Mesendoderm (in vitro differentiated cells): ENCODE data around the gene RALGAPB.
A peak's percentile ranks its signal among the peaks of the same experiment; 100 is the strongest.

Experiments used
- DNase-seq: peaks from one replicate; pipeline ENCODE4 v3.0.0; 2013
- H2AK5ac ChIP-seq: 2 replicates; pipeline ENCODE4 v1.6.1; 2013; ENCODE audit warnings: low read length, inconsistent platforms
- H2BK120ac ChIP-seq: 2 replicates; pipeline ENCODE4 v1.6.1; 2013; ENCODE audit warnings: low read depth, mild to moderate bottlenecking, low read length, moderate library complexity, mixed read lengths
- H2BK15ac ChIP-seq: replicated peaks from 2 replicates; pipeline ENCODE4 v1.6.1; 2013; ENCODE audit warnings: low read depth, mild to moderate bottlenecking, moderate library complexity
- H2BK5ac ChIP-seq: 2 replicates; pipeline ENCODE4 v1.6.1; 2013; ENCODE audit warnings: low read length, inconsistent platforms
- H3K18ac ChIP-seq: 2 replicates; pipeline ENCODE4 v1.6.1; 2013; ENCODE audit warnings: mild to moderate bottlenecking, low read length, mixed read lengths
- H3K23ac ChIP-seq: one replicate; pipeline ENCODE4 v1.6.1; 2013; ENCODE audit warnings: low read length
- H3K27ac ChIP-seq: 2 replicates; pipeline ENCODE4 v1.5.1; 2013; ENCODE audit warnings: low read depth, mild to moderate bottlenecking, inconsistent platforms, low read length, moderate library complexity
- H3K27me3 ChIP-seq: 2 replicates; pipeline ENCODE4 v1.6.1; 2013; ENCODE audit warnings: low read length, control low read depth, mild to moderate bottlenecking, inconsistent platforms; ENCODE audit not compliant: insufficient read depth, poor library complexity
- H3K36me3 ChIP-seq: 2 replicates; pipeline ENCODE4 v1.6.1; 2013; ENCODE audit warnings: low read length, inconsistent platforms; ENCODE audit not compliant: control insufficient read depth, insufficient read depth
- H3K4ac ChIP-seq: one replicate; pipeline ENCODE4 v1.6.1; 2013; ENCODE audit warnings: low read depth, mild to moderate bottlenecking, low read length, moderate library complexity
- H3K4me1 ChIP-seq: 2 replicates; pipeline ENCODE4 v1.6.1; 2013; ENCODE audit warnings: low read depth, low read length, inconsistent platforms; ENCODE audit not compliant: control insufficient read depth
- H3K4me2 ChIP-seq: 2 replicates; pipeline ENCODE4 v1.6.1; 2013; ENCODE audit warnings: low read length
- H3K4me3 ChIP-seq: 2 replicates; pipeline ENCODE4 v1.5.1; 2013; ENCODE audit warnings: mild to moderate bottlenecking, low read length
- H3K56ac ChIP-seq: one replicate; pipeline ENCODE4 v1.6.1; 2013; ENCODE audit warnings: low read length
- H3K79me1 ChIP-seq: 2 replicates; pipeline ENCODE4 v1.6.1; 2013; ENCODE audit warnings: low read length, inconsistent platforms
- H3K79me2 ChIP-seq: 2 replicates; pipeline ENCODE4 v1.6.1; 2013; ENCODE audit warnings: mild to moderate bottlenecking, low read length; ENCODE audit not compliant: control insufficient read depth, insufficient read depth
- H3K9ac ChIP-seq: 2 replicates; pipeline ENCODE4 v1.6.1; 2013; ENCODE audit warnings: low read length, inconsistent platforms
- H4K5ac ChIP-seq: one replicate; pipeline ENCODE4 v1.6.1; 2013; ENCODE audit warnings: low read length
- H4K8ac ChIP-seq: one replicate; pipeline ENCODE4 v1.6.1; 2013; ENCODE audit warnings: low read depth, mild to moderate bottlenecking, control low read depth, low read length, moderate library complexity
- WGBS: extraction: QIAGEN DNeasy Blood & Tissue Kit; methylation state at CpG from one replicate; pipeline ENCODE4 v1.1.7; 2013; ENCODE audit warnings: low lambda C conversion rate, missing lambda C conversion rate; ENCODE audit not compliant: insufficient coverage; ENCODE audit errors: extremely low coverage; 5-methylcytosine and 5-hydroxymethylcytosine counted together

The RALGAPB gene

GRCh38 chr20:38551056-38551626, 78.5 kb downstream of the RALGAPB start:
- H4K5ac ChIP-seq, result no peak overlapping the region
- no peak overlapping the region for H2AK5ac ChIP-seq
- H3K56ac ChIP-seq, result no peak overlapping the region
- WGBS, result no CpG with 5 or more reads among the region's 7 CpGs
- H4K8ac ChIP-seq, result no peak overlapping the region
- H2BK5ac ChIP-seq, result no peak overlapping the region
- no peak overlapping the region for H3K4me2 ChIP-seq
- no peak overlapping the region for H3K23ac ChIP-seq
- H3K27ac ChIP-seq, result no peak overlapping the region
- H3K27me3 ChIP-seq, result no peaks in the 10 kb centered on the region
- no peak overlapping the region for H3K18ac ChIP-seq
- H3K79me1 ChIP-seq, result no peaks in the 10 kb centered on the region
- H3K4me1 ChIP-seq, result peaks cover 3% of the 10 kb centered on the region
- no peak overlapping the region for H2BK15ac ChIP-seq
- H3K4me3 ChIP-seq, result no peak overlapping the region
- no peak for DNase-seq
- H3K79me2 ChIP-seq, result no peaks in the 10 kb centered on the region
- H2BK120ac ChIP-seq, result no peak overlapping the region
- no peak overlapping the region for H3K9ac ChIP-seq
- H3K4ac ChIP-seq, result no peak overlapping the region
- peaks cover 2% of the 10 kb centered on the region for H3K36me3 ChIP-seq

GRCh38 chr20:38554986-38555385, 82.3 kb downstream of the RALGAPB start:
- H3K4me1 ChIP-seq, result peaks cover 6% of the 10 kb centered on the region
- H2BK5ac ChIP-seq, result no peak overlapping the region
- no peak overlapping the region for H2BK15ac ChIP-seq
- no peak overlapping the region for H2BK120ac ChIP-seq
- H3K79me2 ChIP-seq, result no peaks in the 10 kb centered on the region
- H4K5ac ChIP-seq, result no peak overlapping the region
- no peak overlapping the region for H2AK5ac ChIP-seq
- H3K27ac ChIP-seq, result no peak overlapping the region
- H3K4me2 ChIP-seq, result no peak overlapping the region
- 100% methylated on average over 1 of the region's 2 CpGs for WGBS
- DNase-seq, result no peak
- H3K36me3 ChIP-seq, result peaks cover 2% of the 10 kb centered on the region
- no peaks in the 10 kb centered on the region for H3K79me1 ChIP-seq
- H3K56ac ChIP-seq, result no peak overlapping the region
- no peak overlapping the region for H3K4me3 ChIP-seq
- no peak overlapping the region for H3K9ac ChIP-seq
- no peak overlapping the region for H3K18ac ChIP-seq
- no peaks in the 10 kb centered on the region for H3K27me3 ChIP-seq
- no peak overlapping the region for H3K23ac ChIP-seq
- H4K8ac ChIP-seq, result no peak overlapping the region
- no peak overlapping the region for H3K4ac ChIP-seq

- no peak overlapping the region for H3K23ac ChIP-seq
- peaks cover 2% of the 10 kb centered on the region for H3K36me3 ChIP-seq
- H3K79me1 ChIP-seq, result no peaks in the 10 kb centered on the region
- H3K27me3 ChIP-seq, result no peaks in the 10 kb centered on the region
- no peak overlapping the region for H3K27ac ChIP-seq
- no peak overlapping the region for H3K4ac ChIP-seq
- H3K4me1 ChIP-seq, result peaks cover 9% of the 10 kb centered on the region
- H3K79me2 ChIP-seq, result no peaks in the 10 kb centered on the region
- no peak for DNase-seq
- H3K4me3 ChIP-seq, result no peak overlapping the region
- no peak overlapping the region for H2BK5ac ChIP-seq
- no peak overlapping the region for H3K56ac ChIP-seq
- H4K5ac ChIP-seq, result no peak overlapping the region
- no peak overlapping the region for H2BK120ac ChIP-seq
- H3K18ac ChIP-seq, result no peak overlapping the region
- H2BK15ac ChIP-seq, result no peak overlapping the region
- H4K8ac ChIP-seq, result no peak overlapping the region
- no peak overlapping the region for H2AK5ac ChIP-seq
- no peak overlapping the region for H3K4me2 ChIP-seq
- H3K9ac ChIP-seq, result no peak overlapping the region
Observed at GRCh38 chr20:38555395-38555794, 82.8 kb downstream of the RALGAPB start.

GRCh38 chr20:38557174-38557573, 84.5 kb downstream of the RALGAPB start:
- Histone ChIP-seq H3K4me1 (peaks cover 9% of the 10 kb centered on the region), H3K79me2 (no peaks in the 10 kb centered on the region), H3K27me3 (no peaks in the 10 kb centered on the region), H4K5ac (no peak overlapping the region), H2BK120ac (no peak overlapping the region), H3K79me1 (no peaks in the 10 kb centered on the region), H2AK5ac (no peak overlapping the region), H3K18ac (no peak overlapping the region), H4K8ac (no peak overlapping the region), H2BK5ac (no peak overlapping the region), H3K4ac (no peak overlapping the region), H3K27ac (no peak overlapping the region), H3K4me3 (no peak overlapping the region), H3K36me3 (no peaks in the 10 kb centered on the region), H3K9ac (no peak overlapping the region), H3K56ac (no peak overlapping the region), H3K23ac (no peak overlapping the region), H2BK15ac (no peak overlapping the region), H3K4me2 (no peak overlapping the region)
- DNase-seq, result no peak
- WGBS, result no CpG with 5 or more reads among the region's 2 CpGs

- no peak overlapping the region for H3K4ac ChIP-seq
- H4K5ac ChIP-seq, result no peak overlapping the region
- H3K18ac ChIP-seq, result no peak overlapping the region
- H3K56ac ChIP-seq, result no peak overlapping the region
- no peaks in the 10 kb centered on the region for H3K79me1 ChIP-seq
- H3K4me3 ChIP-seq, result no peak overlapping the region
- no peak overlapping the region for H2BK120ac ChIP-seq
- no peak overlapping the region for H3K27ac ChIP-seq
- DNase-seq, result no peak
- no peak overlapping the region for H3K23ac ChIP-seq
- no peak overlapping the region for H2BK15ac ChIP-seq
- no peaks in the 10 kb centered on the region for H3K27me3 ChIP-seq
- H3K79me2 ChIP-seq, result no peaks in the 10 kb centered on the region
- H4K8ac ChIP-seq, result peak overlapping the region; percentile 89
- H3K4me2 ChIP-seq, result no peak overlapping the region
- H3K9ac ChIP-seq, result no peak overlapping the region
- WGBS, result no CpG with 5 or more reads among the region's 3 CpGs
- H2AK5ac ChIP-seq, result no peak overlapping the region
- peaks cover 6% of the 10 kb centered on the region for H3K4me1 ChIP-seq
- no peak overlapping the region for H2BK5ac ChIP-seq
- H3K36me3 ChIP-seq, result no peaks in the 10 kb centered on the region
Observed at GRCh38 chr20:38558596-38559360, 86.1 kb downstream of the RALGAPB start.

GRCh38 chr20:38559764-38560163, 87.1 kb downstream of the RALGAPB start:
- Histone ChIP-seq H3K36me3 (no peaks in the 10 kb centered on the region), H3K27me3 (no peaks in the 10 kb centered on the region), H2BK5ac (no peak overlapping the region), H3K4me2 (no peak overlapping the region), H3K4me1 (peaks cover 6% of the 10 kb centered on the region), H3K79me1 (no peaks in the 10 kb centered on the region), H2BK15ac (no peak overlapping the region), H3K79me2 (no peaks in the 10 kb centered on the region), H3K56ac (no peak overlapping the region), H3K9ac (no peak overlapping the region), H2AK5ac (no peak overlapping the region), H3K4me3 (no peak overlapping the region), H3K23ac (no peak overlapping the region), H4K5ac (no peak overlapping the region), H3K18ac (no peak overlapping the region), H3K27ac (peak overlapping the region; percentile 55), H3K4ac (no peak overlapping the region), H2BK120ac (no peak overlapping the region), H4K8ac (no peak overlapping the region)
- WGBS, result 100% methylated on average over 1 of the region's 3 CpGs
- peak; percentile 53 for DNase-seq
